Smooth muscle cell (in vitro differentiated cells): ENCODE measurements around the gene TFAM. TPM values are rescaled to one million over a fixed set of nuclear protein-coding genes. Genes with fewer than 3 reads are reported as not detected.

Experiments
- DNase-seq: peaks from one replicate; lab custom pipeline; 2025; ENCODE audit not compliant: unreplicated experiment; lab: John Stamatoyannopoulos, UW
- H2AFZ ChIP-seq: fragments of 200-600 bp; sonication (generic); 2 replicates; pipeline ENCODE4 v1.6.0; 2016; ENCODE audit warnings: antibody characterized with exemption, low read depth, mild to moderate bottlenecking
- H3F3A ChIP-seq: fragments of 200-600 bp; sonication (generic); 2 replicates; pipeline ENCODE4 v1.6.0; 2017; ENCODE audit warnings: antibody characterized with exemption, low read depth
- H3K27ac ChIP-seq: fragments of 200-600 bp; sonication (generic); 2 replicates; pipeline ENCODE4 v1.5.1; 2016; ENCODE audit warnings: low read depth, mild to moderate bottlenecking
- H3K27me3 ChIP-seq: fragments of 200-600 bp; sonication (generic); 2 replicates; pipeline ENCODE4 v1.6.1; 2016; ENCODE audit warnings: low read depth, mild to moderate bottlenecking
- H3K36me3 ChIP-seq: fragments of 200-600 bp; sonication (generic); 2 replicates; pipeline ENCODE4 v1.5.1; 2016; ENCODE audit warnings: low read depth
- H3K4me1 ChIP-seq: fragments of 200-600 bp; sonication (generic); 2 replicates; pipeline ENCODE4 v1.5.1; 2016; ENCODE audit warnings: low read depth
- H3K4me2 ChIP-seq: fragments of 200-600 bp; sonication (generic); 2 replicates; pipeline ENCODE4 v1.6.0; 2016; ENCODE audit warnings: mild to moderate bottlenecking
- H3K4me3 ChIP-seq: fragments of 200-600 bp; sonication (generic); 2 replicates; pipeline ENCODE4 v1.5.1; 2016; ENCODE audit warnings: mild to moderate bottlenecking
- H3K79me2 ChIP-seq: fragments of 200-600 bp; sonication (generic); 2 replicates; pipeline ENCODE4 v1.6.0; 2016; ENCODE audit warnings: low read depth, mild to moderate bottlenecking
- H3K9ac ChIP-seq: fragments of 200-600 bp; sonication (generic); 2 replicates; pipeline ENCODE4 v1.6.0; 2016; ENCODE audit warnings: low read depth
- H3K9me3 ChIP-seq: fragments of 200-600 bp; sonication (generic); replicated peaks from 2 replicates; pipeline ENCODE4 v1.5.1; 2016; ENCODE audit warnings: low read depth
- H4K20me1 ChIP-seq: fragments of 200-600 bp; sonication (generic); 2 replicates; pipeline ENCODE4 v1.6.0; 2016; ENCODE audit warnings: low read depth
- CTCF ChIP-seq: fragments of 200-600 bp; sonication (generic); IDR thresholded peaks from 2 replicates; pipeline ENCODE4 v1.5.1; 2017; ENCODE audit warnings: borderline replicate concordance, mild to moderate bottlenecking, antibody characterized with exemption; ENCODE audit not compliant: insufficient read depth, poor library complexity, severe bottlenecking
- WGBS: methylation state at CpG from one replicate; pipeline ENCODE4 v1.1.7; 2016; ENCODE audit warnings: low lambda C conversion rate; 5-methylcytosine and 5-hydroxymethylcytosine counted together
- polyA plus RNA-seq: library from polyadenylated mRNA; unstranded; fragments of >200 nt; fragmentation: Nextera tagmentation; extraction: Ambion mirVana; gene quantifications from 2 replicates; pipeline ENCODE4 v1.2.1, GENCODE V29; 2016
- total RNA-seq: library from RNA; depleted of rRNA; stranded (reverse); fragments of >200 nt; gene quantifications from 2 replicates; pipeline ENCODE4 v1.2.3, GENCODE V29; 2014

TFAM gene
- total and polyA plus RNA-seq, 2 experiments from 2014 or later: 14.5 to 21.0 TPM

DNA sequence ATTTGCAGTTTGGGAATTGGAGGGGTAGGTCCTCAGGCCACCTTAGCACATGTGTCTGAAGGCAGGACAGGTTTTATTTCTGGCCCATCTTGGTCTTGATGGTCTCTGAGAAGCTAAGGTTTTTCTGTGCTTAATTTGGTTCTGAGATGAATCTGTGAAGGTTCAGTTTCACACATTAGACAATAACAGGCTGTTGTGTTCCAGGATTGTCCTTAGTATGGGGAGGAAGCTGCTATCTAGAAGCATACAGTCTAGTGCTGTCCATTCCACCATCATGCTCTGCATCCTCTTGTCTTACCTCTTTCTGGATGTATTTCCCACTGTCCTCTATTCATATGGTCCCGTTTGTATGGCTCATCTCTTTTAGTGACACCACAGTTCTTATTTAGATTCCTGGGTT is 43.3 kb upstream of the TFAM start:
- H3F3A ChIP-seq: no peaks in the 10 kb centered on the region
- H3K36me3 ChIP-seq: no peaks in the 10 kb centered on the region
- H3K4me3 ChIP-seq: no peak overlapping the region
- no peak for DNase-seq
- peaks cover 98% of the 10 kb centered on the region for H4K20me1 ChIP-seq
- no peaks in the 10 kb centered on the region for H3K27me3 ChIP-seq
- H3K27ac ChIP-seq: no peak overlapping the region
- H3K9me3 ChIP-seq: no peaks in the 10 kb centered on the region
- no peak for TF ChIP-seq CTCF
- WGBS: 92% methylated on average over 1 of the region's 1 CpG
- no peak overlapping the region for H3K4me2 ChIP-seq
- H2AFZ ChIP-seq: no peak overlapping the region
- H3K79me2 ChIP-seq: peaks cover 80% of the 10 kb centered on the region
- no peak overlapping the region for H3K9ac ChIP-seq
- H3K4me1 ChIP-seq: no peaks in the 10 kb centered on the region

DNA sequence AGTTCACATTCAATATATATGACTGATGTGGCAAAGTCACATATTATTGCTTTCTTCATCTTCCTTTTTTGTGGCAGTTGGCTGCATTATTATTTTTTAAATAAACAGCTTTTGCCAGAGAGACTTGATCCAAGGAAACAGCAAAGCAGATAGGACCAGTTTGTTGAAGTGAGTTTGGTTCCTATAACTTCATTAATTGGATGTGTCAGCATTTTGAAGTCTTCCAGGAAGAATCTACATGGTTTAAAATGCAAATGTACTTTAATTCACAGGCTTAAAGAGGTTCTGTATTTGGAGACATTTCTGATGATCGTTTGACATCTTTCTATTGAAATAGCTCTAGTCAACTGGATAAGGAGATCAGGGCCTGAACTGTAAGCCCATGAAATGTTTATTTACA is 37.2 kb upstream of the TFAM start:
- no peak overlapping the region for H3K9ac ChIP-seq
- H3K4me1 ChIP-seq: peaks cover 15% of the 10 kb centered on the region
- no peak overlapping the region for H2AFZ ChIP-seq
- no peak overlapping the region for H3K27ac ChIP-seq
- no peaks in the 10 kb centered on the region for H3F3A ChIP-seq
- WGBS: 60% methylated on average over 1 of the region's 1 CpG
- H3K79me2 ChIP-seq: peaks cover 47% of the 10 kb centered on the region
- DNase-seq: no peak
- H3K36me3 ChIP-seq: no peaks in the 10 kb centered on the region
- H3K4me2 ChIP-seq: no peak overlapping the region
- no peaks in the 10 kb centered on the region for H3K27me3 ChIP-seq
- H3K4me3 ChIP-seq: no peak overlapping the region
- no peaks in the 10 kb centered on the region for H3K9me3 ChIP-seq
- no peak for TF ChIP-seq CTCF
- peaks cover 98% of the 10 kb centered on the region for H4K20me1 ChIP-seq

GRCh38 chr10:58348571-58349033 is 36.6 kb upstream of the TFAM start:
- no peak overlapping the region for H3K9ac ChIP-seq
- no peaks in the 10 kb centered on the region for H3F3A ChIP-seq
- DNase-seq: no peak
- H2AFZ ChIP-seq: no peak overlapping the region
- H3K79me2 ChIP-seq: peaks cover 45% of the 10 kb centered on the region
- H3K27me3 ChIP-seq: no peaks in the 10 kb centered on the region
- no peak overlapping the region for H3K27ac ChIP-seq
- H3K9me3 ChIP-seq: no peaks in the 10 kb centered on the region
- no peak overlapping the region for H3K4me2 ChIP-seq
- TF ChIP-seq CTCF: no peak
- 81% methylated on average over 2 of the region's 2 CpGs for WGBS
- H3K4me3 ChIP-seq: no peak overlapping the region
- peaks cover 16% of the 10 kb centered on the region for H3K4me1 ChIP-seq
- H4K20me1 ChIP-seq: peaks cover 98% of the 10 kb centered on the region
- H3K36me3 ChIP-seq: no peaks in the 10 kb centered on the region

DNA sequence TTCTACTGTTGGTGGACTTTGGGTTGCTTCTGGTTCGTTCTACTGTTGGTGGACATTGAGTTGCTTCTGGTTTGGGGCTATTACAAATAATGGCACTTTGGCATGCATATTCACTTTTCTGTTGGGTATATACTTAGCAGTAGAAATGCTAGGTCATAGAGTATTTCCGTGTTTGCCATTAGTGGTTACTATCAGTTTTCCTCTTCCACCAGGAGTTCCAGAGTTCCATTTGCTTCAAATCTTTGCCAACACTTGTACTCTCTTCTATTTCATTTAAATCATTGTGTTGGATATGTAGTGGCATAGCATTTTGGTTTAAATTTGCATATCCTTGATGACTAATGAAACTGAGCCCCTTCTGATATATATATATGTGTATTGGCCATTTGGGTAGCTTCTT is 35.2 kb upstream of the TFAM start:
- no peak for TF ChIP-seq CTCF
- Histone ChIP-seq H2AFZ (no peak overlapping the region), H3K27me3 (no peaks in the 10 kb centered on the region), H3K36me3 (no peaks in the 10 kb centered on the region), H3K79me2 (peaks cover 52% of the 10 kb centered on the region), H3K9ac (no peak overlapping the region), H3K4me2 (no peak overlapping the region), H3K4me3 (no peak overlapping the region), H3F3A (no peaks in the 10 kb centered on the region), H4K20me1 (peaks cover 97% of the 10 kb centered on the region), H3K9me3 (no peaks in the 10 kb centered on the region), H3K4me1 (peaks cover 16% of the 10 kb centered on the region), H3K27ac (no peak overlapping the region)
- 86% methylated on average over 2 of the region's 2 CpGs for WGBS
- no peak for DNase-seq
